H1 (cell line): Measurements from ENCODE around the gene DIP2C. TPM values are rescaled to one million over a fixed set of nuclear protein-coding genes. Genes with fewer than 3 reads are reported as not detected.

Source experiments
- CTCF ChIA-PET: fragments of 300-600 bp; sonication (Branson Sonifier 250); formaldehyde crosslinking; loops from one replicate; lab custom pipeline; 2021; ENCODE audit not compliant: partially characterized antibody; lab: Charles Lee
- POLR2A ChIA-PET: fragments of 300-600 bp; sonication (Branson Sonifier 250); formaldehyde crosslinking; loops from one replicate; lab custom pipeline; 2021; ENCODE audit warnings: inconsistent platforms; ENCODE audit not compliant: partially characterized antibody; lab: Charles Lee
- DNase-seq, 2 experiments: peaks; one replicate each; pipeline versions ENCODE4 v3.0.0 to v3.0.0-alpha.2; 2010 to 2022; ENCODE audit warnings: low spot score in 2 of 2, low read depth in 1 of 2, mixed read lengths in 1 of 2
- FAIRE-seq: peaks from 2 replicates; lab custom pipeline; 2011; peaks lifted over from hg19 to GRCh38; lab: Jason Lieb, UNC
- H2AFZ ChIP-seq: 2 replicates; pipeline ENCODE4 v1.8.1; 2012; ENCODE audit warnings: low read length, inconsistent platforms
- H2AK5ac ChIP-seq: 2 replicates; pipeline ENCODE4 v1.6.1; 2013; ENCODE audit warnings: low read depth, low read length
- H2BK120ac ChIP-seq: replicated peaks from 2 replicates; pipeline ENCODE3; 2013; ENCODE audit warnings: low read depth, low read length, inconsistent platforms
- H2BK12ac ChIP-seq: 2 replicates; pipeline ENCODE4 v1.6.1; 2013; ENCODE audit warnings: low read depth, low read length
- H2BK15ac ChIP-seq: 2 replicates; pipeline ENCODE4 v1.6.1; 2013; ENCODE audit warnings: low read length
- H2BK20ac ChIP-seq: 2 replicates; pipeline ENCODE4 v1.6.1; 2013; ENCODE audit warnings: low read length
- H2BK5ac ChIP-seq: 2 replicates; pipeline ENCODE4 v1.6.1; 2013; ENCODE audit warnings: low read depth, low read length
- H3K14ac ChIP-seq: 2 replicates; pipeline ENCODE4 v1.6.1; 2013; ENCODE audit warnings: inconsistent platforms; ENCODE audit not compliant: insufficient read length
- H3K18ac ChIP-seq: 2 replicates; pipeline ENCODE4 v1.6.1; 2013; ENCODE audit warnings: low read length; ENCODE audit errors: extremely low read depth
- H3K23ac ChIP-seq: 2 replicates; pipeline ENCODE4 v1.6.1; 2013; ENCODE audit warnings: inconsistent platforms; ENCODE audit not compliant: insufficient read length
- H3K23me2 ChIP-seq: 2 replicates; pipeline ENCODE4 v1.6.1; 2013; ENCODE audit warnings: low read depth, low read length
- H3K27ac ChIP-seq: 2 replicates; pipeline ENCODE4 v1.6.1; 2011; ENCODE audit warnings: low read depth, low read length, inconsistent platforms
- H3K27me3 ChIP-seq, 4 experiments: replicated peaks in 1 of 4; 1 replicate in 1 of 4; 2 replicates in 3 of 4; pipeline versions ENCODE4 v1.6.1 to v1.8.1; 2011 to 2013; ENCODE audit warnings: low read length in 3 of 4, mild to moderate bottlenecking in 3 of 4, inconsistent platforms in 2 of 4, mixed read lengths in 2 of 4, moderate library complexity in 1 of 4; ENCODE audit not compliant: control insufficient read depth in 3 of 4, insufficient read depth in 3 of 4; ENCODE audit errors: extremely low read depth in 1 of 4
- H3K36me3 ChIP-seq, 4 experiments: 2 replicates each; pipeline versions ENCODE4 v1.6.1 to v1.8.1; 2011 to 2013; ENCODE audit warnings: mild to moderate bottlenecking in 4 of 4, low read length in 3 of 4, moderate library complexity in 2 of 4, control low read depth in 1 of 4, inconsistent platforms in 1 of 4; ENCODE audit not compliant: insufficient read depth in 4 of 4, control insufficient read depth in 2 of 4
- H3K4ac ChIP-seq: replicated peaks from 2 replicates; pipeline ENCODE3; 2013; ENCODE audit warnings: low read length, low read depth, mixed read lengths, inconsistent platforms; ENCODE audit not compliant: insufficient read length
- H3K4me1 ChIP-seq, 4 experiments: replicated peaks in 1 of 4; 1 replicate in 1 of 4; 2 replicates in 3 of 4; pipeline versions ENCODE4 v1.6.1 to v1.8.1; 2011 to 2013; ENCODE audit warnings: low read length in 3 of 4, inconsistent platforms in 2 of 4, mixed read lengths in 1 of 4; ENCODE audit not compliant: insufficient read depth in 4 of 4, control insufficient read depth in 3 of 4
- H3K4me2 ChIP-seq, 2 experiments: 2 replicates each; pipeline versions ENCODE4 v1.6.1 to v1.8.1; 2011 to 2013; ENCODE audit warnings: low read depth in 2 of 2, low read length in 2 of 2, control low read depth in 1 of 2, inconsistent platforms in 1 of 2, mild to moderate bottlenecking in 1 of 2; ENCODE audit not compliant: insufficient read depth in 1 of 2
- H3K4me3 ChIP-seq, 4 experiments: fragments of 200-600, 300-600 bp in 1 of 4; sonication (generic), shearing (Covaris generic), sonication (Bioruptor Twin) in 1 of 4; 2 replicates each; pipeline versions ENCODE4 v1.5.1 to v1.8.1; 2011 to 2016; ENCODE audit warnings: low read length in 4 of 4, low read depth in 3 of 4, control low read depth in 2 of 4, inconsistent platforms in 2 of 4, mild to moderate bottlenecking in 2 of 4, mixed read lengths in 1 of 4, moderate library complexity in 1 of 4; ENCODE audit not compliant: insufficient read depth in 2 of 4; ENCODE audit errors: extremely low read depth in 1 of 4
- H3K56ac ChIP-seq: replicated peaks from 2 replicates; pipeline ENCODE3; 2013; ENCODE audit warnings: low read depth, mild to moderate bottlenecking, mixed read lengths, low read length, inconsistent platforms; ENCODE audit not compliant: insufficient read length
- H3K79me1 ChIP-seq: 2 replicates; pipeline ENCODE4 v1.6.1; 2013; ENCODE audit warnings: low read depth, low read length, control low read depth
- H3K79me2 ChIP-seq, 2 experiments: 2 replicates each; pipeline versions ENCODE4 v1.6.1 to v1.8.1; 2012 to 2013; ENCODE audit warnings: low read length in 2 of 2, mild to moderate bottlenecking in 2 of 2, inconsistent platforms in 1 of 2; ENCODE audit not compliant: insufficient read depth in 2 of 2, control insufficient read depth in 1 of 2
- H3K9ac ChIP-seq, 4 experiments: replicated peaks in 1 of 4; 1 replicate in 1 of 4; 2 replicates in 3 of 4; pipeline versions ENCODE4 v1.6.1 to v1.8.1; 2011 to 2013; ENCODE audit warnings: low read depth in 3 of 4, low read length in 3 of 4, control low read depth in 2 of 4, mild to moderate bottlenecking in 2 of 4, moderate library complexity in 2 of 4, inconsistent platforms in 1 of 4; ENCODE audit errors: extremely low read depth in 1 of 4
- H3K9me3 ChIP-seq, 2 experiments: 2 replicates each; pipeline versions ENCODE4 v1.6.1 to v1.8.1; 2012 to 2013; ENCODE audit warnings: mild to moderate bottlenecking in 2 of 2, moderate library complexity in 2 of 2, control low read depth in 1 of 2, inconsistent platforms in 1 of 2, low read depth in 1 of 2, low read length in 1 of 2, mixed read lengths in 1 of 2; ENCODE audit not compliant: insufficient read depth in 2 of 2
- H4K20me1 ChIP-seq, 2 experiments: replicated peaks in 1 of 2; 2 replicates each; pipeline versions ENCODE3 to v1.8.1; 2011 to 2013; ENCODE audit warnings: inconsistent platforms in 2 of 2, low read length in 2 of 2, mild to moderate bottlenecking in 1 of 2; ENCODE audit not compliant: insufficient read depth in 2 of 2, control insufficient read depth in 1 of 2
- H4K5ac ChIP-seq: 2 replicates; pipeline ENCODE4 v1.6.1; 2013; ENCODE audit warnings: low read length, low read depth, mixed read lengths, inconsistent platforms; ENCODE audit not compliant: insufficient read length
- H4K8ac ChIP-seq: 2 replicates; pipeline ENCODE4 v1.8.0; 2013; ENCODE audit warnings: mild to moderate bottlenecking, moderate library complexity, low read length, inconsistent platforms; ENCODE audit not compliant: insufficient read depth; ENCODE audit errors: extremely low read depth
- H4K91ac ChIP-seq: replicated peaks from 2 replicates; pipeline ENCODE3; 2013; ENCODE audit warnings: low read length, mixed read lengths, inconsistent platforms; ENCODE audit not compliant: insufficient read length
- BCL11A ChIP-seq, 2 experiments: IDR thresholded peaks; one replicate each; pipeline ENCODE4 v1.6.1; 2011; ENCODE audit warnings: low read depth in 2 of 2, low read length in 2 of 2, mild to moderate bottlenecking in 2 of 2
- BRCA1 ChIP-seq: IDR thresholded peaks from 2 replicates; pipeline ENCODE4 v1.6.1; 2012; ENCODE audit warnings: low read depth, low read length, improper control_type of control experiment
- CTBP2 ChIP-seq: IDR thresholded peaks from 2 replicates; pipeline ENCODE4 v1.7.0; 2011; ENCODE audit warnings: borderline replicate concordance, mild to moderate bottlenecking, moderate library complexity, mixed read lengths, low read length; ENCODE audit not compliant: insufficient read depth, insufficient read length
- FOSL1 ChIP-seq: IDR thresholded peaks from 2 replicates; pipeline ENCODE4 v1.6.1; 2011; ENCODE audit warnings: mild to moderate bottlenecking, low read depth, low read length, moderate library complexity; ENCODE audit not compliant: insufficient read depth
- GTF2F1 ChIP-seq: IDR thresholded peaks from 2 replicates; pipeline ENCODE4 v1.6.1; 2012; ENCODE audit warnings: low read depth, low read length, improper control_type of control experiment, borderline replicate concordance
- HDAC2 ChIP-seq, 2 experiments: fragments of 300-600 bp in 1 of 2; sonication (generic) in 1 of 2; IDR thresholded peaks; 2 replicates each; pipeline ENCODE4 v1.6.1; 2011 to 2012; ENCODE audit warnings: low read depth in 2 of 2, low read length in 2 of 2, mild to moderate bottlenecking in 2 of 2, moderate library complexity in 2 of 2, borderline replicate concordance in 1 of 2, inconsistent platforms in 1 of 2
- HDAC6 ChIP-seq: IDR thresholded peaks from one replicate; pipeline ENCODE4 v1.7.1; 2012; ENCODE audit warnings: low read depth, mild to moderate bottlenecking, inconsistent platforms, low read length, moderate library complexity
- JUND ChIP-seq: IDR thresholded peaks from 2 replicates; pipeline ENCODE4 v1.6.1; 2011; ENCODE audit warnings: mild to moderate bottlenecking, improper control_type of control experiment, low read length
- POLR2A ChIP-seq, 2 experiments: IDR thresholded peaks; 1 replicate in 1 of 2; 2 replicates in 1 of 2; pipeline ENCODE4 v1.6.1; 2011; ENCODE audit warnings: low read depth in 2 of 2, low read length in 2 of 2, mild to moderate bottlenecking in 2 of 2; ENCODE audit errors: control extremely low read depth in 1 of 2
- RBBP5 ChIP-seq: IDR thresholded peaks from 2 replicates; pipeline ENCODE4 v1.7.1; 2012; ENCODE audit warnings: low read depth, mild to moderate bottlenecking, inconsistent platforms, low read length, moderate library complexity, borderline replicate concordance
- TAF7 ChIP-seq: optimal IDR thresholded peaks from 2 replicates; pipeline ENCODE3; 2011; ENCODE audit warnings: low read depth, mild to moderate bottlenecking, inconsistent platforms, low read length, moderate library complexity, borderline replicate concordance
- TCF12 ChIP-seq: IDR thresholded peaks from 2 replicates; pipeline ENCODE4 v1.6.1; 2011; ENCODE audit warnings: low read depth, mild to moderate bottlenecking, low read length
- ZNF274 ChIP-seq: IDR thresholded peaks from 2 replicates; pipeline ENCODE4 v1.7.0; 2012; ENCODE audit warnings: low read length, borderline replicate concordance; ENCODE audit errors: extremely low read depth
- WGBS, 2 experiments: shearing (Covaris generic) in 1 of 2; methylation state at CpG; one replicate each; pipeline versions ENCODE4 v1.1.6 to v1.1.7; 2013 to 2015; ENCODE audit warnings: low lambda C conversion rate in 2 of 2, mixed read lengths in 2 of 2, inconsistent platforms in 1 of 2, low coverage in 1 of 2, missing lambda C conversion rate in 1 of 2; ENCODE audit not compliant: insufficient replicate concordance in 2 of 2, insufficient coverage in 1 of 2, insufficient read length in 1 of 2; ENCODE audit errors: extremely low coverage in 1 of 2, missing lambda C conversion rate in 1 of 2; 5-methylcytosine and 5-hydroxymethylcytosine counted together
- polyA plus RNA-seq, 7 experiments: library from polyadenylated mRNA; depleted of rRNA in 3 of 7; stranded (reverse) in 5 of 7; unstranded in 2 of 7; fragments of >200 nt in 5 of 7; fragments of 200-250 nt in 2 of 7; gene quantifications; 1 replicate in 5 of 7; 2 replicates in 1 of 7; 4 replicates in 1 of 7; pipeline versions ENCODE4 v1.2.1 to v1.2.3, GENCODE V29; 2011 to 2013; ENCODE audit warnings: missing spikeins in 2 of 7, mixed read lengths in 2 of 7
- total RNA-seq: library from RNA; stranded (reverse); fragmentation: NEBNext Ultra II Directional; extraction: Animal tissue kit (Norgen Biotek cat#: 25700); gene quantifications from 2 replicates; pipeline ENCODE4 v1.2.1, GENCODE V29; 2021
- TF ChIP-seq, protein P1 (sequence below): IDR thresholded peaks from 2 replicates; pipeline ENCODE4 v1.6.1; 2011; ENCODE audit warnings: low read depth, mild to moderate bottlenecking, low read length; ENCODE audit not compliant: insufficient read depth

The DIP2C gene
- total and polyA plus RNA-seq, 2 of the 8 experiments (the other 6 are each of a cell fraction or from before 2014, with no cell fraction given): 3.8 to 9.3 TPM

- no peak overlapping the region for H3K27ac ChIP-seq
- TF ChIP-seq, protein P1, sequence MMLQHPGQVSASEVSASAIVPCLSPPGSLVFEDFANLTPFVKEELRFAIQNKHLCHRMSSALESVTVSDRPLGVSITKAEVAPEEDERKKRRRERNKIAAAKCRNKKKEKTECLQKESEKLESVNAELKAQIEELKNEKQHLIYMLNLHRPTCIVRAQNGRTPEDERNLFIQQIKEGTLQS: no peak
- no peak for TF ChIP-seq TCF12
- TF ChIP-seq BRCA1: no peak
- TF ChIP-seq BCL11A (IDR thresholded peaks at IDR 0.05; ENCODE audit: low read depth in 2 of 2, low read length in 2 of 2): no peak
- no peak for TF ChIP-seq HDAC2 (IDR thresholded peaks at IDR 0.05; ENCODE audit: borderline replicate concordance in 1 of 2, low read depth in 2 of 2, low read length in 2 of 2)
- no peak for TF ChIP-seq JUND
- no peak for TF ChIP-seq GTF2F1
- TF ChIP-seq CTBP2: no peak
- no peak for TF ChIP-seq FOSL1
- no peak for TF ChIP-seq RBBP5
- no peak for TF ChIP-seq POLR2A (IDR thresholded peaks at IDR 0.05; ENCODE audit: control extremely low read depth in 1 of 2, low read depth in 2 of 2, low read length in 2 of 2)
- no peak for TF ChIP-seq ZNF274
- no peak for TF ChIP-seq TAF7
- no peak for TF ChIP-seq HDAC6
Observed at GRCh38 chr10:307659-308058, 381.8 kb downstream of the DIP2C start.

More at GRCh38 chr10:307659-308058, 381.8 kb downstream of the DIP2C start:
- no peak overlapping the region for H4K5ac ChIP-seq
- H3K79me2 ChIP-seq: no peaks in the 10 kb centered on the region
- no peak overlapping the region for H2AFZ ChIP-seq
- no peaks in the 10 kb centered on the region; a peak in 1 of 8 replicates for H3K36me3 ChIP-seq
- H2BK15ac ChIP-seq: no peak overlapping the region
- no peak overlapping the region for H3K56ac ChIP-seq
- no peak overlapping the region for H2BK20ac ChIP-seq
- no peaks in the 10 kb centered on the region for H3K27me3 ChIP-seq
- no peak overlapping the region for H3K4me2 ChIP-seq
- no peak overlapping the region for H4K91ac ChIP-seq
- no peaks in the 10 kb centered on the region for H3K9me3 ChIP-seq
- FAIRE-seq: no peak
- peaks cover 4% of the 10 kb centered on the region; the same call in 1 of the 2 replicates for H3K23me2 ChIP-seq
- peaks cover 0 to 10% (median 3%) of the 10 kb centered on the region in 4 experiments; a peak in 6 of 7 replicates for H3K4me1 ChIP-seq
- H2BK120ac ChIP-seq: no peak overlapping the region
- no peak for DNase-seq
- H3K9ac ChIP-seq: no peak overlapping the region
- no peak overlapping the region for H2BK5ac ChIP-seq
- 100% methylated on average over 9 of the region's 18 CpGs; no CpG with 5 or more reads in 1 of the 2 experiments for WGBS, 2 experiments
- no peak overlapping the region for H3K14ac ChIP-seq
- no peak overlapping the region for H2BK12ac ChIP-seq
- no peak overlapping the region for H3K4ac ChIP-seq
- no peak overlapping the region for H3K4me3 ChIP-seq
- peaks cover 0 to 7% of the 10 kb centered on the region in 2 experiments for H4K20me1 ChIP-seq
- H4K8ac ChIP-seq: no peak overlapping the region
- no peak overlapping the region for H3K23ac ChIP-seq
- CTCF ChIA-PET: interaction anchor here (1.4 kb wide), 1 partner anchor 19 kb away, joined by 3 read pairs; no protein-coding TSS in a partner anchor
- H3K79me1 ChIP-seq: no peaks in the 10 kb centered on the region
- POLR2A ChIA-PET: no interaction called here
- no peak overlapping the region for H3K18ac ChIP-seq
- no peak overlapping the region for H2AK5ac ChIP-seq
